GM19035 (cell line): ENCODE data around the gene ATL3.
"Not testable (repeated sequence)": the region's sequence is repeated elsewhere in the genome, so short reads cannot be mapped to it uniquely, and the experiment has no call there.

ENCODE experiments used
- ATAC-seq: cut with Tn5 transposase; IDR thresholded peaks from one replicate; pipeline ENCODE4 v1.9.1; 2021; ENCODE audit not compliant: unreplicated experiment

Gene ATL3

DNA sequence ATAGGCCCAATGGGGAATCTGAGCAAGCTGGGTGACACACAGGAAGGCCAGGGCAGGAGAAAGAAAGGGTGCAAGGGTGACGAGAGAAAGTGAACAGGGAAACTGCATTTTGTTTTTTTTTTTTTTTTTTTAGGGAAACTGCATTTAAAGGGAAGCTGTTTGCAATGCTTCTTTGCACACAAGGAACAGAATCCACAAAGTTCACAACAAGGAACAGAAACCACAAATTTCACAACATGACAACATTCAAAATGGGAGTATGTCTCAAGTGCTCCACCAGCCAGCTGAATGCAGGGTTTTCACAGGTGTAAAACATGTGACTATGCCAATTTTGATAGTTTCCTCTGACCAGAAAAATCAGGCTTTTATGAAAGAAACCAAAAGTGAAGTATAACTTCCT lies 50.1 kb downstream of the ATL3 start:
- ATAC-seq = no peak

DNA sequence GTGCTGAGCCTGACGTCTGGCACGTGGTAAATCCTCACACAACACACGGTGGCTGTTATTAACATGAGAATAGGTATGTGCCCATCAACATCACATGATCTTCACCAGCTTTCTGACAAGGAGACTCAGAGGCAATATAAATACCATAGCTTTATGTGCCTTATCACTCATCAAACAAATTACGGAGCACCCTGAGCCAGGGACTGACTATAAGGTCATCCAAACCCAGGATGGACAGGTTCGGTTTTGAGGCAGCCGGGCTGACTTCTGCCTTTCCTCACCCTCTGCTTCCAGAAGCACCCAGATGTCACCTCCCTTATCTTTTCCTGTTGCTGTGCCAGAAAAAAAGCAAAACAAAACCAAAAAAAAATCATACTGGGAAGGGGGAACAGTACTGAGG lies 51.2 kb downstream of the ATL3 start:
- ATAC-seq = no peak

DNA sequence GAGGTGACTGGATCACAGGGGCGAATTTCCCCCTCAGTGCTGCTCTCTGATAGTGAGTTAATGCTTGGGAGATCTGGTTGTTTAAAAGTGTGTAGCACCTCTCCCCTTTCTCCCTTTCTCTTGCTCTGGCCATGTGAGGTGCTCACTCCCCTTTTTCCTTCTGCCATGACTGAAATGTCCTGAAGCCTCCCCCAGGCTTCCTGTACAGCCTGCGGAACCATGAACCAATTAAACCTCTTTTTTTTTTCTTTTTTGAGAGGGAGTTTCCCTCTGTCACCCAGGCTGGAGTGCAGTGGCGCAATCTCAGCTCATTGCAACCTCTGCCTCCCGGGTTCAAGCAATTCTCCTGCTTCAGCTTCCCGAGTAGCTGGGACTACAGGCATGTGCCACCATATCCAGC lies 53.5 kb downstream of the ATL3 start:
- ATAC-seq = not testable (repeated sequence)

DNA sequence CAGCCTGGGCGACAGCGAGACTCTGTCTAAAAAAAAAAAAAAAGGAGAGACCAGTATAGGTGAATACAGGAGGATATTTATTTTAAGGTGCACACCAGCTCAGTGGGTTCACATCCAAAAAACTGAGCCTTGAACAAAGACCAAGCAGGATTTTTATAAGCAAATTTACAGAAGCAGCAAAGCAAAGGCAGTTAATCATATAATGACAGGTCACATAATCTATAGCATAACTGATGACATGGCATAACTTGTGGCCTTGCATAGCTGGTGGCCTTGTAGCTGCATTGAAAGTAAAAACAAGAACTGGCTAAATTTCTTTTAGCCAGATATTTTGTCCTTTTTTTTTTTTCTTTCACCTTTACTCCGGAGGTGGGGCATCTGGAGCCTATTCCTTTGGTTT lies 54.2 kb downstream of the ATL3 start:
- ATAC-seq = no peak

DNA sequence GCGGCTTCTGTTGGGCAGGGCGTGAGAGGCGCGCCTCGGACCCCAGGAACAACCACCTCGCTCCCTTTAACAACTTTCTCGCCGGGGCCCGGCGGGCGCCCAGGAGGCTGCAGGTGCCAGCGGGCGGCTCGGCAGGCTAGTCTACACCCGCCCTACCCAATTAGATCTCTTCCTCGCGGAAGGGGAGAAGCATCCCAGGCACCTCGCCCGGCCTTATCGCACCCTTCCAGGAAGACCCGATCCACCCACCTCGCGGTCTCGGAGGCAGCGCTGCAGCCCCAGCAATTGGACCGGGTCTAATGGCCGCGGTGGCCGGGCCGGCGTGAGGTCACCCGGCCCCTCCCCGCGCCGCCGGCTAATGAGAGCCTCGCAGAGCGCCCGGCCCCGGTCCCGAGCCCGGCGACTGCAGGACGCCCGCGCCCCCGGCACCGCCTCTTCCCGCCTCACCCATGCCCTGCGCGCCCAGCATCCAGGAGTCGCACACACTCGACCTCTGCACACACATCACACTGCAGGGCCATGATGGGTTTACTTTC lies 57.0 kb downstream of the ATL3 start, which contains the start of gene PLAAT3:
PLAAT3 (minus strand) TSS at position 298 of the 536 bp plus-strand sequence. CDS start 419 bp downstream, outside the sequence.
- peak; percentile 56 for ATAC-seq

DNA sequence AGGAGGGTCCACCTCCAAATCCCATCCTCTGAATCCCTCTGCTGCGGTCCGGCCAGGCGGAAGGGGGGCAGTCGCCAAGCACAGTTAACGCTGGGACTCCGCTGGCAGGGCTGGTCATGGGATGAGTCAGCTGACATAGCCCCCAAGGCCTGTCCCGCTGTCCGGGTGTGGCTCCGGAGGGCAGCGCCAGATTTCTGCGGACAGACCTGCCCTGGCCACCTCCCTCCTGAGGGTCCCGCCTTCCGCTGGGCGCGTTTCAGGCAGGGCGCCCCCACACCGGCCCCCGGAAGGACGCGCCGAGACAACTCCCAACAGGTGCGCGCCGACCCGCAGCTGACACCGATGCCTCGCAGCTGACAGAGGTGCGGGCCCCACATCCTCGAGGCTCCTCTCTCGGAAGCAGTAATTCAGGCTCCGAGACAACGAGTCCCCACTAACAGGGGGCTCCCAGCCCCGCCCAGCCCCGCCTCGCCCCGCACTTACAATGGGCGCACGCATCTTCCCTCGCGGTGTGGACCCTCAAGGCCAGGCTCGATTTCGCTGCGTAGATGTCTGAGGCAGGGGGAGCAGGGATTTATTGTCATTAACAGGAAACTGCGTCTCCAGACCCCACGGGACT lies 57.5 kb downstream of the ATL3 start:
- ATAC-seq = peak; percentile 47

DNA sequence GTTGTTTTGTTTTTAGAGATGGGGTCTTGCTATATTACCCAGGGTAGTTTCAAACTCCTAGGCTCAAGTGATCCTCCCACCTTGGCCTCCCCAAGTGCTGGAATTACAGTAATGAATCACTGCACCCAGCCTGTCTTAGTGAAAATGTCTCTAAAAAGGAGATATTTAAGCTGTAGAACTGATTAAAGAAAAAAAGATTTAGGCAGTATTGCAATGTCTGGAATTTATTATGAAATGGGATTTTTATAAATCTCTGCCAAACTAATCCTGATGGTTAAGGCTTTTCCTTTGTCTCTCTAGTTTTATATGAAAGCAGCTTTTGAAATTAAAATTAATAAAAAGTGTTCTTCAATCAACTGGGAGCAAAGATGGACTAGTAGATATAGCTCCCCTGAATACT lies 59.0 kb downstream of the ATL3 start:
- no peak for ATAC-seq

DNA sequence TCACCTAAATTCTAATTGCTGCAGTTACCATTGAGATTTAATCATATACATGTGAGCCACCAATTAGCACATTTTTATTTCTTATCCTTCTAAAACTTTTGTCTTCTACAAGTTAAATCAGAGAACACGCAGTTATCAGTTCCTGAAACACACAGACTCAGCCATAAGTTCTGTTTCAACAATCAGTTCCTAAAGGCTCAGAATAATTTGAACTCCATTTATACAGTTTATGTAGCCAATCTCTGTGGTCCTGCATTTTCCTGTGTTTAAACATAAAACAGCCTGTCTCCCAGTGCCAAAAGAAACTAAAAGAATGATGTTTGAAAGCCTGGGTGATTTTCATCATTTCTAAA lies 59.8 kb downstream of the ATL3 start:
- ATAC-seq = no peak

DNA sequence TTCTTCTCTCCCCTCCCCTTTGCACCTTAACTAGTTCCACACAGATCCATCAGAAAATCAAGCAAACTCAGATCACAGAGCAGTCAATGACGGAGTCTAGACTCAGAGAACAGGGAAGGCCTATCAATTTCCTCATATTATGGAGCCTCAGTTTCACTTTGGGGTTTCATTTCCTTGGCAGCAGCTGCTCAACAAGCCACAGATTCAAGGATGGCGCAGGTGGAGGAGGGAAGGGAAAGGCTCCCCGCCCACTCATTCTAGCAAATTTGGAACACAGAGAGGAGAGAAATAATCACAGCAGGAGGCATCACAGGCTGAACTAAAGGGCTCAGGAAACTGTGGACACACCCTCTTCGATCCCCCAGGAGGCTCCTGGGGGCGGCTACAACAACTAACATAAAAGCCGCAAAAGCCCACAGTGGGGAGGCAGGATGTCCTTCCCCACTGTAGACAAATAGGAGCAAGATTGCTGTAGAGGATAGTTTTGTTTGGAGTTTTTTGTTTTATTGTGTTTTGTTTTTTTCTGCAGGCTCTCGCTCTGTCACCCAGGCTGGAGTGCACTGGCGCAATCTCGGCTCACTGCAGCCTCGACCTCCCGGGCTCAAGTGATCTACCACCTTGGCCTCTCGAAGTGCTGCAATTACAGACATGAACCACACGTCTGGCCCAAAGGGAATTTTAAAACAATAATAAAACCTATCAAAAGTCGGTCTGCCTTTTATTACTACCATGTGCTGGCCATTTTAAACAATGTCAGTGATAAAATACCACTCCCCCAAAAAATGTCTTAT lies 60.4 kb downstream of the ATL3 start:
- ATAC-seq = no peak

DNA sequence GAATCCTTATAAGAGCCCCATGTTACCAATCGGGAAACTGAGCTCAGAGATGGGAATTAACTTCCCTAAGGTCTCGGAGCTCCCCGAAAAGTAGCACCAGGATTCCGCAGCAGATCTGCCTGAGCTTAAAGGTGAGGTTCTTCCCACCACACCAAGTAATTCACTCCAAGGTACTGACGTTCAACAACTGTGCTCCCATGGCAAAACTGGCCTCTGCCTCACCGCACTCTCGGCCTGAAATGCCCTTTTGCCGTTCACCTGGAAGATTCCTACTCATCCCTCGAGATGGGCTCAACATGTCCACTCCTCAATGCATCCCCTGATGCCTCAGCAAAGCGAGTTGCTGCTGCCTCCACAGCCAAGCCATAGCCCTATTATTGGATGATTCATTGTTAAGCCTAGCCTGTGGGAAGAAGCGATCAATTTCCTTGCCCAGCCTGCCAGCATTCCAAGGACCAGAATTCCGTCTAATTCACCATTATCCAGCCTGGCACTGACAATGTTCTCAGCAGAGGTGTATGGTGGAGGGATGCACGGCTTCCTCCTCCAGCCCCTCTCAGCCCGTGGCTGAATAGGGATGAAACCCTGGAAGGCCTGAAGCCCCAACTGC lies 61.1 kb downstream of the ATL3 start:
- ATAC-seq = no peak

DNA sequence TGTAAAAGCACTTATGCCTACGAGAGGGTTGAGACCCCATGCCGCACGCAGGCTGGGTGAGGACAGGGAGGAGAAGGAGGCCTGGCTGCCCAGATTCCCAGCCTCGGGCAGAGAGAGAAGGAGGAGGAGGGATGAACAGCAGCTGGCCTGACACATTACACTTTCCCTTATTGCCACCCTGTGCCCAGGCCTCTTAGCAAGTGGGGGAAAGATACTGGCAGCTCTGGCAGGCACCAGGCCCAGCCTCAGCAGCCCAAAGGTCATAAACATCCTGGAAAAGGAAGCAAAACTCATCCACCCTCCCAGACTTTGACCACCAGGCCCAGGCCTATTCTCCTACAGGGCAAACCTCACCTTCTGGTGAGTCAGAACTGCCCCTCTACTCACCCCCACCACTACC lies 61.6 kb downstream of the ATL3 start:
- no peak for ATAC-seq

DNA sequence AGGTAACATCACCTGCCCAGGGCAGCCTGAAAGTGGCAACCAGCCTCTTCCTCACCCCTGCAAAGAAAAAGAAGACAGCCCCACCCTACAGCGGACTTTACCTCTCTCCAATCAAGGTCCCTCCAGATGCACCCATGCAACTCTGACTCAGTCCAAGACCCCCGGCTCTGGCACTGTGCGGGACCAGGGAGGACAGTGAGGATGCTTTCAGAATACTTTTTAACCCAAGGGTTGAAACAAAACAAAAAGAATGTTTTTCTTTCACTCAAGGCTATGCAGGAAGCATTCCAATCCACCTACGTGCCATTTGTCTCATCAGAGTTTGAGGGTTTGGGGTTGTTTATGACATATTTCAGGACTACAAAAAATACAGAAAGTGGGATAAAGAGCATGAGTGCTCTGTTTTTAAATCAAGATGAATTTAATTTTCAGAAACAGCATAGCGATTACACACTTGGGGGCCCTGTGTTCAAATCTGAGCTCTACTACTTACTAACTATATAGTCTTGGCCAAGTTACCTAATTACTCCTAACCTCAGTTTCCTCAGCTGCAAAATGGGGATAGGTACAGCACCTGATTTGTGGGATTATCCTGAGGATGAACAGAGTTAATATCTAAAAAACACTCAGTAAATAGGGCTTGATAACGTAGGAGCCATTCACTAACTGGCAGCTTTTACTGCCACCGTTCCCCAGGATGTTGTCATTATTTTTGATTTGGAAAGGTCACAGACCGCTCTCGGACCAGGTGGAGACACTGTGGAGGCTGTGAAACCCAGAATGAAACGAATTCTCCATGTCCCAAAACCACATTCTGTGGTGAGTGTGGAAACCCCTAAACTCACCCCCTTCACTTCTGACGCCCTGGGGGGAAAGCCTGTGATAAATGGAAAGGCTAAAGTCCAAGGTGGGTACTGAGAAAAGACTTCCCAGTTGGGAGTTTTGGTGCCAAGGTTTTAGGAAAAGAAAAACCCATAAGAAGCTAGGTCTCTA lies 62.5 kb downstream of the ATL3 start:
- ATAC-seq = no peak

DNA sequence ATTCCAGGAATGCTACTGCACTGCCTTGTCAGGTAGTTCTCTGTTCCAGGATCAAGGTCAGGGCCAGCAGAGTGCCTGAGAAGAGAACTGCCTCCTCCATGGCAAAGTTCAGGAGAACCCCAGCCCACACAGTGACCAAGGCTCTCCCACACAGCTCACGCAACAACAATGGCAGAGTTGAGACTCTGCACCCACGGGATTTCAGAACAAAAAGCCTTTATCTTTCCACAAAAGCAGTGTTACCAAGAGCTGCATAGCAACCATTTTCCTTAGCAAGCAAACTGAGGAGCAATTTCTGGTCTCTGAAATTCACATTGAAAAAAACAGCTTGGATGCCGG lies 68.0 kb downstream of the ATL3 start:
- ATAC-seq = no peak

DNA sequence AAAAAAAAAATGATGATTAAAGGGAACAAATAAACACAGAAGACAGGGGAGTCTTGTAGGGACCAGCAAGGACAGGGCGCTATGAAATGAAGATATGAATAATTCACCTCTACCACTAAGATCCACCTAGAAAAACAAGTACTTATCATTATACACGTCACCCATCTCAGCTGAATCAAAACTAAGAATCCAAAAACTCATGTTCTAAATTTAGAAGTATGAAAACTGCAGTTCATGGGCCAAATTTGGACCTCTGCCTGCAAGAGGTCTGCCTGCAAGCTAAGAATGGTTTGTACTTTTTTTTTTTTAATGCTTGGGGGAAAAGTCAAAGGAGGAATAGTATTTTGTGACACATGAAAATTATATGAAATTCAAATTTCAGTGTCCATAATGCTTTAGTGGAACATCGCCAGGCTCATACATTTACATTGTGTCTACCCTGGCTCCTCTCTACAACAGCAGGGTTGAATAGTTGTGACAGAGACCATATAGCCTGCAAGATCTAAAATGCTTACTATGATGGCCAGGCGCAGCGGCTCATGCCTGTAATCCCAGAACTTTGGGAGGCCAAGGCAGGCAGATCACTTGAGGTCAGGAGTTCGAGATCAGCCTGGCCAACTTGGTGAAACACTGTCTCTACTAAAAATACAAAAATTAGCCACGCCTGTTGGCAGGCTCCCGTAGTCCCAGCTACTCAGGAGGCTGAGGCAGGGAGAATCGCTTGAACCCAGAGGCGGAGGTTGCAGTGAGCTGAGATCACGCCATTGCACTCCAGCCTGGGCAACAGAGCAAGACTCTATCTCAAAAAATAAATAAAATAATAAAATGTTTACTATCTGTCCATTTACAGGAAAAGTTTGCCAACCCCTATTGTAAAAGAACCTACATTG lies 68.6 kb downstream of the ATL3 start:
- ATAC-seq = not testable (repeated sequence)

DNA sequence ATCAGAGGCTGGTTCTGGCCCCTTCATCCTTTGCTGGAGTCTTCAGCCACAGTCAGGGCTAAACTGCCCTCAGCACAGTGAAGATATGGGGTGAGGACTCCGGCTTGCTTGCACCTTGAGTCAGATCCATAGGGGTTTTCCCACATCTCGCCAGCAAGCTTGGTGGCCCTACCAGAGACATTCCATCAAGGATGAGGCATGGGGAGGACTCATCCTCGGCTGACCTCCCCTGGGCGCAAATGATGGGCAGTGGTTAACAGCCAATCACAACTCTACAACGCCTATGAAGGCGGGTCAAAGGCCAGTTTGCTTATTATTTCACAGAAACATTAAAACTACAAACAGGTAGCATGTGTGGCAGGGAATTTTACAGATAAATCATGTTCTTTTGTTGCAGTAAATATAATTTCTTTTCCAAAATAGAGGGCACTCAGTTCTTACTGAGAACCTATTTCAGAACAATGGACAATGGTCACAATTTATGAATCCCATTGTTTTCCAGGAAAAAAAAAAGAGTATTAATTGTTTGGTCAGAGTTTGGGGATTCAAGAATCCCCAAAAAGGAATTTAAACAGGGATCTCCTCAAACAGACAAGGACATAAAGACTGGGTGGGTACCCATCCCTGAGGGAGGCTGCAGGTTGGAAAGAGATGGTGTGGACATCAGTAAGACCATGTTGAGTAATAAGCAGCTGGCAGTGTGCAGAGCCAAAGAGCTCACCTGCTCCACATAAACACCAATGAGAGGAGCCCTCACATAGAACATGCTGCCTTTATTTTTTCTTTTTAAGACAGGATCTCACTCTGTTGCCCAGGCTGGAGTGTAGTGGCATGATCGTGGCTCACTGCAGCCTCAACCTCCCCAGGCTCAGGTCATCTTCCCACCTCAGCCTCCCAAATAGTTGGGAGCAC lies 71.7 kb downstream of the ATL3 start:
- no peak for ATAC-seq

DNA sequence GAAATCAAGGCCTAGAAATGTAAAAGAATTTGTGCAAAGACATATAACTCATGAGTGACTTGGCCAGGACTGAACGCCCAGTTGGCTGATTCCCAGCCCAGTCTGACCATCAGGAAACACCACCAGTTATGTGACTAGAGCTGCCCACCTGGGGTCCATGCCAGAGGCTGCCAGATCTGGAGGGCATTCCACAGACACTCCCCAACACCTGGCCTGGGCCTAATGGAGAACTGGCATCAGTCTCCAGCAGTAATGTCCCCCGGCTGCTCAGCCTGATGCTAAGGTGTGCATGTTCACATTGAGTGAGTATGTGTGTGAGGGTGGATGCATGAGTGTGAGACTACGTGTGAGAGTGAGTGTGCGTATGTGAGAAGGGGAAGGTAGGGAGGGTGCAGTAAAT lies 72.6 kb downstream of the ATL3 start:
- no peak for ATAC-seq

DNA sequence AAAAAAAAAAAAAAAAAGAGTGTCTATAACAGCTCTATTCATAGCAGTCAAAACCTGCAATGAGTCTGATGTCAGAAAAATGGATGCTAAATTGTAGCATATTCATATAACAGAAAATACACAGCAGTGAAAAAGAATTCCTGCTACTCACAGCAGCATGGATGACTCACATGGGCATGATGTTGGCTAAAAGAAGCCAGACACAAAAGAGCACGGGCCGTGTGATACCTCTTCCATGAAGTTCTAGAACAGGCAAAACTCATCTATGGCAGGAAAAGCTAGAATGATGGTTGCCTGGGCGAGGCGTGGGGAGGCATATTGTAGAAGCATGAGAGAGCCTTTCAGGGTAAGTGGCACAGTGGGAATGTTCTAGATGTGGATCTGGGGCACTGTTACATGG lies 75.9 kb downstream of the ATL3 start:
- no peak for ATAC-seq

DNA sequence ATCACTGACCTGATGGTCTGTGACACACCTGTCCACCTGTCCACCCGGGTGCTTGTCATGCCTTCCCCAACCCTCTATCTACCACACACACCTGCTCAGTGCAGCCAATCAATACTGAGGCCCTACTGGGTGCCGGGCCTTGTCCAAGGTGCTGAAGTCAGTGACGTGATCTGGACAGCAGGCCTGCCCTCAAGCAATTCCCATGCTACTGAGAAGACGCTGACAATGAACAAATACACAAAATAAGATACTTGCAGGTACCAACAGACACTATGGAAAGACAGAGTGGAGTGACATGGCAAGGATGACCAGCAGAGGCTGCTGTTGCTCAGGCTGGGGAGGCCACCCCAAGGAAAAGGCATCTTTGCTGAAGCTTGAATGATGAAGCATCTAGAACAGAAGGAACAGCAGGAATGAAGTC lies 78.2 kb downstream of the ATL3 start:
- no peak for ATAC-seq
